ENCODE results near the gene LYVE1.

LYVE1 gene

DNA sequence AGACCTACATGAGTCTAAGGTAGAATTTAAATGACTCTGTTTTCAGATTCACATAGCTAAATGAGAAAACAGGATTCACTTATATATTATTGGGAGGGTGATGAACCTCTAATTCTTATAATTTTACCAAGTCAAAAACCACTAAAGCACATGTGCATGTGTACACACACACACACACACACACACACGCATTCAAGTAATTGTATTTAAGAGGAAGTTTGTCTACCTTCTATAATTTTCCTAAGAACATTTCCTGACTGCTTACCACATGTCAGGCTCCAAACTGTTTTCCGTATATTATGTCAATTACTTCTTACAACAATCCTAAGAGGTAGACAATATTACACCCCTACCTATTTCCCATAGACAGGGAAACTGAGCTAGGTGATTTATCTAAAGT lies 34.1 kb downstream of the LYVE1 start:
- Histone ChIP-seq H3K36me3 (peaks cover 20 to 28% (median 21%) of the 10 kb centered on the region in 3 donors), H3K9me3 (no peaks in the 10 kb centered on the region), H3K4me1 (peaks cover 0 to 40% (median 18%) of the 10 kb centered on the region in 4 donors), H3K27ac (no peak overlapping the region), H3K27me3 (no peaks in the 10 kb centered on the region), H3K4me3 (no peak overlapping the region)
- intact Hi-C loops (cut with DNase I; ENCODE audit: low total_unique reads): no loop called here
- TF ChIP-seq, protein P1, sequence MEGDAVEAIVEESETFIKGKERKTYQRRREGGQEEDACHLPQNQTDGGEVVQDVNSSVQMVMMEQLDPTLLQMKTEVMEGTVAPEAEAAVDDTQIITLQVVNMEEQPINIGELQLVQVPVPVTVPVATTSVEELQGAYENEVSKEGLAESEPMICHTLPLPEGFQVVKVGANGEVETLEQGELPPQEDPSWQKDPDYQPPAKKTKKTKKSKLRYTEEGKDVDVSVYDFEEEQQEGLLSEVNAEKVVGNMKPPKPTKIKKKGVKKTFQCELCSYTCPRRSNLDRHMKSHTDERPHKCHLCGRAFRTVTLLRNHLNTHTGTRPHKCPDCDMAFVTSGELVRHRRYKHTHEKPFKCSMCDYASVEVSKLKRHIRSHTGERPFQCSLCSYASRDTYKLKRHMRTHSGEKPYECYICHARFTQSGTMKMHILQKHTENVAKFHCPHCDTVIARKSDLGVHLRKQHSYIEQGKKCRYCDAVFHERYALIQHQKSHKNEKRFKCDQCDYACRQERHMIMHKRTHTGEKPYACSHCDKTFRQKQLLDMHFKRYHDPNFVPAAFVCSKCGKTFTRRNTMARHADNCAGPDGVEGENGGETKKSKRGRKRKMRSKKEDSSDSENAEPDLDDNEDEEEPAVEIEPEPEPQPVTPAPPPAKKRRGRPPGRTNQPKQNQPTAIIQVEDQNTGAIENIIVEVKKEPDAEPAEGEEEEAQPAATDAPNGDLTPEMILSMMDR (IDR thresholded peaks at IDR 0.05): no peak
- DNase-seq: no peak

DNA sequence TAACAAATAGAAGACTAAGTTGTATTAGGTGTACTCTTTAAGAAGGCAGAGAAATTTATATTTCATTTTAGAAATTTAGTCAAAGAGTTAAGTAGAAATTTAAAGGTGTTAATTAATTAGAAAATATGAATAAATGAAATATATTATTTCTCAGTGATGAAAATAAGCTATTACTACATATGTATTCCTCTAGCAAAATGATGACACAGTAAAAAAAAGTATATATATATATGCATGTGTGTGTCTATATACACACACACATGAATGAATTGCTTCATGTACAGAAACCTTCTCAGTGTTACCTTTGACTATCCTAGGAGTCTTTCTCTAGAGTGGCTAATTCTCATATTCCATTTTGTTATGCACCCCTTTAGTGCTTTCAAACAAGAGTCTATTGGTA lies 35.1 kb downstream of the LYVE1 start:
- Histone ChIP-seq H3K4me1 (peaks cover 0 to 35% (median 14%) of the 10 kb centered on the region in 4 donors), H3K9me3 (no peaks in the 10 kb centered on the region), H3K27ac (no peak overlapping the region), H3K27me3 (no peaks in the 10 kb centered on the region), H3K4me3 (no peak overlapping the region), H3K36me3 (peaks cover 20 to 31% (median 28%) of the 10 kb centered on the region in 3 donors)
- DNase-seq: no peak
- intact Hi-C loops (cut with DNase I; ENCODE audit: low total_unique reads): no loop called here
- TF ChIP-seq, protein P1 (IDR thresholded peaks at IDR 0.05): no peak

DNA sequence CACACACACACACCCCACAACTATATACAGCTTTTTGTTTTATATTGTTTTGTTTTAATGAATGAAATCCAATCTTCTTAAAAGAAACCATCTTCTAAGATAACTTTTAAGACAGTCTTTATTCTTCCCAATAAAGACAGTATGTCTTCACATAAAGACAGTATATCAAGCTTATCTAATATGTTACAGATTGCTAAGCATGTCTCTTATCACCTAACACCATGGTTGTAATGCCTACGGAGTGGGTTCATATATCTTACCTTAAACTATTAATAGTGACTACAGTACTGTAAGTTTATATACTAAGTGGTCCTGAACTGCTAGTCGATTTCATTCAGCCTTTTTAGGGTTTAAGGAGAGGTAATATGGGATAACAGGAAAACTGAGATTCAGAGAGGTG lies 35.9 kb downstream of the LYVE1 start:
- intact Hi-C loops (cut with DNase I; ENCODE audit: low total_unique reads): no loop called here
- Histone ChIP-seq H3K9me3 (no peaks in the 10 kb centered on the region), H3K27ac (no peak overlapping the region), H3K4me1 (peaks cover 0 to 35% (median 8%) of the 10 kb centered on the region in 4 donors), H3K4me3 (no peak overlapping the region), H3K36me3 (peaks cover 20 to 32% (median 28%) of the 10 kb centered on the region in 3 donors), H3K27me3 (no peaks in the 10 kb centered on the region)
- DNase-seq: no peak
- TF ChIP-seq, protein P1 (IDR thresholded peaks at IDR 0.05): no peak

DNA sequence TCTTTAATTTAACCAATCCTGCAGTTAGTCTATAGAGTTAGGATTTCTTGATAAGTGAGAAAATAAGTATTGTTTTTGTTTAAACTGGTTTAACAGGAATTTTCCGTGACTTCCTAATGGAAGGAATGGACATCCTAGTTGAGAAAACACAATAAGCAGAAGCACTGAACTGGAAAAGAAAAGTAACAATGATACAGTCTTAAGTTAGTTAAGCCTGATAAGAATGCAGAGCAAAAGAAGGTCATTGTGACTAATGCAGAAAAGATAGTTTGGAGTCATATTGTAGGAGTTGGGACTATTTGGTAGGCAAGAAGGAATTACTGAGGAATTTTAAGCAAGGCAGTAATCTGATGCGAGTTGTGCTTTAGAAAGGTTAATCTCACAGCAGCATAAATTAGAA lies 39.2 kb downstream of the LYVE1 start:
- no peak for DNase-seq
- peaks cover 33 to 42% (median 42%) of the 10 kb centered on the region in 3 donors for H3K36me3 ChIP-seq
- H3K27ac ChIP-seq: no peak overlapping the region
- H3K27me3 ChIP-seq: no peaks in the 10 kb centered on the region
- H3K4me3 ChIP-seq: no peak overlapping the region
- intact Hi-C loops (cut with DNase I; ENCODE audit: low total_unique reads): no loop called here
- H3K4me1 ChIP-seq: peaks cover 0 to 31% (median 7%) of the 10 kb centered on the region in 4 donors
- TF ChIP-seq, protein P1 (IDR thresholded peaks at IDR 0.05): no peak
- H3K9me3 ChIP-seq: no peaks in the 10 kb centered on the region

DNA sequence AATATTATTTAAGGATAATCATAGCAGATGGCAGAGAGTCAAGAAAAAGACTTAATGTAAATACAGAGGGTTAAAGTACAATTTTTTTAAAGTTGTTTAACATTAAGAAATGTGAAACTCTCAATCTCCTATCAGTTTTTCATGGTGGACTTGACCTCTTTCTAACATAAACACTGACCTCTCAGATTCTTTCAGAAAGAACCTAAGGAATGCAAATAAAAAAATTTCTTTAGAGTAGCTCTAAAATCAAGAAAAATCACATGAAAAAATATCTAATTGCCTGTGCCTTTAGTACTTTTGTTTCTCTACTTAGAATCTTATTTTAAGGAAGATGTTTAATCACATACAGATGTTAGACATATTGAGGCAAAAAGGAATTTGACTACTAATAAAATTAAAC lies 40.3 kb downstream of the LYVE1 start:
- intact Hi-C loops (cut with DNase I; ENCODE audit: low total_unique reads): no loop called here
- no peaks in the 10 kb centered on the region for H3K9me3 ChIP-seq
- peak overlapping the region in 1 of 2 donors; percentile 26 for H3K27ac ChIP-seq

More for the DNA sequence above, 40.3 kb downstream of the LYVE1 start:
- DNase-seq: no peak
- Histone ChIP-seq H3K4me3 (no peak overlapping the region), H3K27me3 (no peaks in the 10 kb centered on the region), H3K4me1 (peaks cover 0 to 35% (median 7%) of the 10 kb centered on the region in 4 donors), H3K36me3 (peaks cover 36 to 48% (median 41%) of the 10 kb centered on the region in 3 donors)
- TF ChIP-seq, protein P1 (IDR thresholded peaks at IDR 0.05): no peak
